ENCODE results near the gene ZSCAN26.
A peak's percentile ranks its signal among the peaks of the same experiment; 100 is the strongest.
"Not testable (repeated sequence)": the region's sequence is repeated elsewhere in the genome, so short reads cannot be mapped to it uniquely, and the experiment has no call there.

The ZSCAN26 gene

DNA sequence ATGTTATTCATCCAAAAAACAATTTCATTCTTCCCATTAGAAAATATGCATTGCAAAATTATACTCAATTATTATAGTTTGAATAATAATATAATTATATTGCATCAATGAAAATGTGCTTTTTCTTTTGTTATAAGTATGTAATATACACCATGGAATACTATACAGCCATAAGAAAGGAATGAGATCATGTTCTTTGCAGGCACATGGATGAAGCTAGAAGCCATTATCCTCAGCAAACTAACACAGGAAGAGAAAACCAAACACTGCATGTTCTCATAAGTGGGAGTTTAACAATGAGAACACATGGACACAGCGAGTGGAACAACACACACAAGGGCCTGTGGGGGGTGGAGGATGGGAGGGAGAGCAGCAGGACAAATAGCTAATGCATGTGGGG lies 9.9 kb upstream of the ZSCAN26 start:
- no peak for DNase-seq

GRCh38 chr6:28258877-28259777 lies 7.8 kb upstream of the ZSCAN26 start, which contains the start of gene NKAPL:
Gene NKAPL (plus strand): TSS chr6:28259297. CDS start chr6:28259372, 75 bp downstream.
- DNase-seq: peak; percentile 91 to 93 (median 93)

DNA sequence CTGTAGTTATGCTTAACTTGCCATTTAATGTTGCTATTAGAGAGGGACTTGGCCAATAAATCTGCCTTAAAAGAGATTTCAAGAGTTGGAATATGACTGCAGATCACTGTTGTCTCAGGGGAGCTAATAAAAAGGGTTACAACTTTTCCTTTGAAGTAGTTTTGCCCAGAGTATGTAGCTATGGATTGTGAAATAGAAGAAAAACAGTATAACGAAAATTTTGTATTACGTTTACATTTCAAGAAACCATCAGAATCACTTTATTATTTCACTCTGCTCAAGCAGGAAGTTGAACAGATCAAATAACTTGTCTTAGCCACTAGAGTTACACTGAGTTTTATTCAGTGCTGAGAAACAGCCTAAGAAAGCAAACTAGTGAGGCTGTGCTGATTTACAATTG lies 3.0 kb upstream of the ZSCAN26 start:
- no peak for DNase-seq

DNA sequence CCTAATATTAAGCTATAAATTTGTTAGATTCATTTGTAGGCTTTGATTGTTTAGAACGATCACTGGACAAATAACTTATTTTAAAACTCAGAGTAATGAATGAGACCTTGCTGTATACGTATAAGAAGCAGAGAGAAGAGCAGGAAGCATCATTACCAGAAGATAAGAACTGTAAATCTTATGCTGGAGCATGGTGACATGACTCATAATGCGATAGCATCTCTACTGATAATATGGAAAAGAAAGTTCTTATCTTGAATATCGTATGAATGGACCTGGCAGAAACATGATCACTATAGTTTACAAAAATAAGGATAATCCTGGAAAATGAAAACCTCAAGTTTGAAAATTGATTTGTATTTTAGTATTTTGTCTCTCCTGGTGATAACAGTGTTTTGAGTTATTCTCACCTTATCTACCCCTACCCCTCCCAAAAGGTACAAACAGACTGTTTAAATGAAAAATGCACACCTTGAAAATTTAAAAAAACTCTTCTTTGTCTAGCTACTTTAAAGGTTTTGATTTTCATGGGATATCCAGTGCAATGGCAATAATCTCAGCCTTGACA lies 2.0 kb upstream of the ZSCAN26 start:
- DNase-seq: no peak

- DNase-seq: no peak
These were observed 381 bp upstream of the ZSCAN26 start for GRCh38 chr6:28266563-28266961.

- no peak for DNase-seq
These were observed 734 bp downstream of the ZSCAN26 start for GRCh38 chr6:28267695-28268059.

DNA sequence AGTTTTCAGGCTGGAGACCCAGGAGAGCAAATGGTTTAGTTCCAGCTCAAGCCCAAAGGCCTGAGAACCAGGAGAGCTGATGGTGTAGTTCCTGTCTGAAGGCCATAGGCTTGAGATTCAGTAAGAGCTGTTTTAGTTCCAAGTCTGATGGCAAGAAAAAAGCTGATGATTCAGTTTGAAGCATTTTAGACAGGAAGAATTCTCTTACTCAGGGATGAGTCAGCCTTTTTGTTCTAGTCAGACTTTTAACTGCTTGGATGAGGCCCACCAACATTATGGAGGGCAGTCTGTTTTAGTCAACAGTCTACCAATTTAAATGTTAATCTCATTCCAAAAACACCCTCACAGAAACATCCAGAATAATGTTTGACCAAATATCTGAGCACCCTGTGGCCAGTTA lies 2.5 kb downstream of the ZSCAN26 start:
- DNase-seq: peak; percentile 42 to 74 (median 65)

- no peak for DNase-seq
These were observed 7.9 kb downstream of the ZSCAN26 start for GRCh38 chr6:28274888-28275287.

DNA sequence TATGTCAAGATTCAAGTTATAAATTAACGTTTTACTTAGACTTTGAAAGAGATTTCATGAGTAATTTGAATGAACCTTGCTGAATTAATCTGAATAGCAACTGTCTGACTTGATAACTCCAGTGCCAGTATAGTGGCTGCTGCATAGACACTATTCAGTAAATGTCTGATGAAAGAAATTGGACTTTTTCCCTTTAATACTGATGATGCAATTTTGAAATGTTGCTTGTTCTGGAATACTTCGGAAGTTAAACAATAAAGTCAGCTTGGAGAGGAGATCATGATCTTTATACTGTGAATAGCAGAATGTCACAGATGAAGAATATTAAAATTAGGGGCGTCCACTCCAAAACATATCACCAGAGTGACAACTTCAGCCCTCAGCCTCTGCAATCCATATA lies 10.8 kb downstream of the ZSCAN26 start:
- no peak for DNase-seq

GRCh38 chr6:28280595-28281287 lies 13.8 kb downstream of the ZSCAN26 start:
- no peak for DNase-seq

DNA sequence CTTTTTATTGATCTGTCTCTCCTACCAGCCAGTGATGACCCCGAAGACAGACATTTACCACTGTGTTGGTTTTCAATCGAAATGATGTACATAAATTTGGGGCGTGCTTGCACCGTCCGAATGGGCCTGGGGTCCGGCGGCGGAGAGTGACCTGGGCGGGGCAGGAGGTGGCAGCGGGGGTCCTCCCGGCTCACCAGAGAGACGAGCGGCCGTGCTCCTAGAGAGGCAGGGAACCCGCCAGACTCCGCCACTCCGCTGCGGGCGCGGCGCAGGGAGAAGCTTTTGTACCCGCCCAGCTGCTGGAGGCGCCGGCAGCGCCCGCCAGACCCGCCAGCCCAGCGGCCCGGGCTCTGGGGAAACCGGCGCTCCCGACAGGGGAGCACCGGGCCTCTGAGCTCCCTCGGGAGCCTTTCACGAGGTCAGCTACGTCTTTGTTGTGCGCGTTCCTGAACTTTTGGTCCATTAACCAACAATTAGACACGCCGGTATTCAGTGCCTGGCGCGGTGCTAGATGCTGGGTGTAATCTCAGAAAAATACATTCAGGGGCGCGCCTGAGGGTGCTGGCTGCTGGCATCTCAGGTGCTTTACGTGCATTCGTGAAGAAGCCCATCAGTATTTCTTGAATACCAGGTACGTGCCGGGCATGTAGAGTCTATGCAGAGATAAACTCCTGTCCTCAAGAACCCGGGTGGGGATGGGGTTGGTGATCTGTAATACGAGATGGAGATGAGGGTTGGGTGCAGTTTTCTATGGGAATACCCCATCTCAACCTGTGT lies 14.5 kb downstream of the ZSCAN26 start, which contains the start of gene PGBD1:
TSS of gene PGBD1 (plus strand) at position 285 of the 777 bp plus-strand sequence. CDS start 2,242 bp downstream, outside the sequence.
- DNase-seq: peak; percentile 64 to 83 (median 67)

DNA sequence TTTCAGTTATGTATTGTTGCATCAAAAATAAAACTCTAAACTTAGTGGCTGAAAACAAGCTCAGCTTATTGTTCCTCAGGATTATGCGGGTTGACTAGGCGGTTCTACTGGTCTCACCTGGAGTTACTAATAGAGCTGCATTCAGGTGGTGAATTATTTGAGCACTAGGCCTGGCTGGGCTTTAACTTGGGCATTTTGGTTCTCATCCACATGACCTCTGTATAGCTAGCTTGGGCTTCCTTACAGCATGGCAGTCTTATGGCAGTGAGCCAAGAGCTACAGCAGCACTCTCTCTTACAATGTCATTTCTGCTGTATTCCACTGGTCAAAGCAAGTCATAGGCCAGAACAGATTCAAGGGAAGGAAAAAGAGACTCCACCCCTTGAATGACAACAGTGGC lies 16.0 kb downstream of the ZSCAN26 start:
- no peak for DNase-seq

DNA sequence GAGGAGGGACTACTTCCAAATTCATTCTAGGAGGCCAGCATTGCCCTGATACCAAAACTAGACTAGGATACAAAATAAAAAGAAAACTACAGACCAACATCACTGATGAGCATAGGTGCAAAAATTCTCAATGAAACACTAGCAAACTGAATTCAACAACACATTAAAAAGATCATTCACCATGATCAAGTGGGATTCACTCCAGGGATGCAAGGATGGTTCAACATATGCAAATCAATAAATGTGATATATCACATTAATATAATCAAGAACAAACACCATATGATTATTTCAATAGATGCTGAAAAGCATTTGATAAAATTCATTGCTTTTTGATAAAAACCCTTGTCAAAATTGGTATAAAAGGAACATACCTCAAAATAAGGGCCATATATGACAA lies 24.6 kb downstream of the ZSCAN26 start:
- DNase-seq: no peak

DNA sequence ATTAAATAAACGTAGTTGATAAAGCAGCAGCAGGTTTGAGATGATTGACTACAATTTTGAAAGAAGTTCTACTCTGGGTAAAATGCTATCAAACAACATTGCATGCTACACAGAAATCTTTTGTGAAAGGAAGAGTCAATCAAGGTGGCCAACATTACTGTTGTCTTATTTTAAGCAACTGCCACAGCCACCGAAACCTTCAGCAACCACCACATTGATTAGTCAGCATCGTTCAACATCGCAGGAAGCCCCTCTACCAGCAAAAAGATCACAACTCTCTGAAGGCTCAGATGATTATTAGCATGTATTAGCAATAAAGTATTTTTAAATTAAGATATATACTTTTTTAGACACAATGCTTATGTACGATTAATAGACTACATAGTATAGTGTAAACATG lies 28.4 kb downstream of the ZSCAN26 start:
- DNase-seq: no peak

DNA sequence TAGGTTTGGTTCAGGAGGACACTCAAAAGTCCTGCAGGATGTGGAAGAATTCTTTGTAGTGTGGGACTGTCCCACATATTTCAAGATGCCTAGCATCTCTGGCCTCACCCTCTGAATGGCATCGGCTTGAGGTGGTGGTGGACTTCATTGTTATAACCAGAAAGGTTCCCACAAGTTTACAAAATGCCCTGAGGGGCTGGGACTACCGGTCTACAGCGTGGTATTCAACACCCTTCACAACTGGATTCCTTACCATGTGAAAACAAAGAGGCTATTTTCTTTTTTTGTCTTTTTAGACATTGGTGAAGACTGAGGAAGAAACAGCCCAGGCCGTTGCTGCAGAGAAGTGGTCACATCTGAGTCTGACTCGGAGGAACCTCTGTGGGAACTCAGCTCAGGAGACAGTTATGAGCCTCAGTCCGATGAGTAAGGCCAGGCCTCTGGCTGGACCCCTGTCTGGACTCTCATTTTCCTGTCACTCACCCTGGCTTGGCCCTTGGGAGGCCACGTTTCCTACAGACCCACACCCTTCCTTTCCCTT lies 29.6 kb downstream of the ZSCAN26 start:
- no peak for DNase-seq

DNA sequence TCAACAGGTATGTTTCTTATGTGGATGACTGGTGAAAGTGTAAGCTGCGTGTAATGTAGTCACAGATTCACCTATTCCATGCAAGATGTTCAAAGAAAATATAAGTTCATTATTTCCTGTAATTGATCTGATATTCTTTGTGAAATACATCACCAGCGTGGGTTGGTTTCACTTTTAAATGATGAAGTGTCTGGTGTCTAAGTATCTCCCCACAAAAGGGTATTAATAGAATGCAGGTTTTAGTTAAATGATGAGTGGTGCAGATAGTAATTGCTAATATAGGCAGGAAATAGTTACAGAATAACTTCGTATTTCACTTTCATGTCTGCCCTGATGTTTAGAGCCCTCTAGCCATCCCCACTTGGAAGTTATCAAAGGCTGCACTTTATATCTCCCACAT lies 36.6 kb downstream of the ZSCAN26 start:
- DNase-seq: no peak

DNA sequence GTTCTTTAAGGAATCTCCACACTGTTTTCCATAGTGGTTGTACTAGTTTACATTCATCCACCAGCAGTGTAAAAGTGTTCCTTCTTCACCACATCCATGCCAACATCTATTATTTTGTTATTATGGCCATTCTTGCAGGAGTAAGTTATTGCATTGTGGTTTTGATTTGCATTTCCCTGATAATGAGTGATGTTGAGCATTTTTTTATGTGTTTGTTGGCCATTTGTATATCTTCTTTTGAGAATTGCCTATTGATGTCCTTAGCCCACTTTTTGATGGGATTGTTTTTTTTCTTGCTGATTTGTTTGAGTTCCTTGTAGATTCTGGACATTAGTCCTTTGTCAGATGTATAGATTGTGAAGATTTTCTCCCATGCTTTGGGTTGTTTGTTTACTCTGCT lies 39.4 kb downstream of the ZSCAN26 start:
- not testable (repeated sequence) for DNase-seq

GRCh38 chr6:28311139-28311823 lies 44.3 kb downstream of the ZSCAN26 start:
- no peak for DNase-seq

GRCh38 chr6:28312939-28313338 lies 46.0 kb downstream of the ZSCAN26 start:
- no peak for DNase-seq

DNA sequence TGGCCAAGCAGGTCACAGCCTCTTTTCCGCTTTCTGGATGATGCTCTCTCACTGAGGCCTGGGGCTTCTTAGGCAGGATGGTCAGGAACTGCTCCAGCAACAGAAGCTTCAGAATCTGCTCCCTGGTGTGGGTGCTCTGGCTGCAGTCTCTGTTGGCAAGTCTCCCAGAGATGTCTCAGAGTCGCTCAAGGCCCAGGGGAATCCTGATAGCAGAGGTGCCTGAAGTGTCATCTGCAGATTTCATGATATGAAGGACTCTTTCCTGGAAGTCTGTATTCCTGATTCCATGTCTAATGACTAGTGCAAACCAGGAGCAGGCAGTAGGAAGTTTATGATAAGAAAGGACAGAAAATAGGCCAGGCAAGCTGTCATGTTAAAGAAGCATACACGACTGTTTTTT lies 48.7 kb downstream of the ZSCAN26 start:
- no peak for DNase-seq

DNA sequence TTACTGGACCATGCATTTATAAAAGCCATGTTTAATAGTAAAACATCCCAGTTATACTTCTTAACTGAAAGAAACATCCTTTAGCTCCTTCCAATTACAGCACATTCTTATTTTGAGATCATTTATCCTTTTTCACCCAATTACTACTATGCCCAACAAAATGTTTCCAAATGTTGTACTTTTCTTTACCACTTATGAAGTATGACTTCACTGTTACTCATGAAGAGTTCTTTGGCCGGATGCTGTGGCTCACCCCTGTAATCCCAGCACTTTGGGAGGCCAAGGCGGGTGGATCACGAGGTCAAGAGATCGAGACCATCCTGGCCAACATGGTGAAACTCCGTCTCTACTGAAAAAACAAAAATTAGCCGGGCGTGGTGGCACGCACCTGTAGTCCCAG lies 50.9 kb downstream of the ZSCAN26 start:
- peak in 1 of 3 donors; percentile 6 for DNase-seq

GRCh38 chr6:28322661-28323060 lies 55.7 kb downstream of the ZSCAN26 start:
- no peak for DNase-seq

All from suppressor macrophage treated with lipopolysaccharide for 1 hour (primary cell).